GM18508 (cell line): ENCODE data around the gene ANKRD27.

ENCODE experiments used
- ATAC-seq: cut with Tn5 transposase; IDR thresholded peaks from one replicate; pipeline ENCODE4 v1.9.1; 2021; ENCODE audit warnings: moderate number of reproducible peaks; ENCODE audit not compliant: insufficient read depth, unreplicated experiment

ANKRD27 gene

DNA sequence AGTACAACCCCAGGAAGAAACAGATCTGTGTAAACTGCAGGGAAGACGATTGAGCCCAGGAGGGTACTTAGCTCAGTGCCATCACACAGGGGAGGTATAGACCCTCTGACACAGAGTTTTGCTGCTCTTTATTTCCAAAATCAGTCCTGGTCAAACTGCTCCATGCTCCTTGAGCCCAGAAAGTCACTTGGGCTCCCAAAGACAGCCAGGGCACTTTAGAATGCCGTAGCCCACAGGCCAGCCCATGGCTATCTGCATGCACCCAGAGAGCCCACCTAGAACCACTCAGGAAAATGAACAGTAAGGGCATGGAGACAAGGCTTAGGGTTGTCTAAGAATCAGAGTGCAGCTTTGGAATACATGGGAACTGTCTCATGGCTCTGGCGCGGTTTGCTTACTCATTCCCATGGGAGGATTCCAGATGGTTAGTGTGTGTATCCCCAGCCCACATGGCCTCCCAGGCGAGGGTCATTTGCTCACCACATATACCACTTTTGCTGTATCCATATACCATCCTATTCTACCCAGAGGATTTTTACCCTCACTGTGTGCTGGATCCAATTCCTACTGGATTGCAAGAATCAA is 108.6 kb downstream of the ANKRD27 start:
- no peak for ATAC-seq

DNA sequence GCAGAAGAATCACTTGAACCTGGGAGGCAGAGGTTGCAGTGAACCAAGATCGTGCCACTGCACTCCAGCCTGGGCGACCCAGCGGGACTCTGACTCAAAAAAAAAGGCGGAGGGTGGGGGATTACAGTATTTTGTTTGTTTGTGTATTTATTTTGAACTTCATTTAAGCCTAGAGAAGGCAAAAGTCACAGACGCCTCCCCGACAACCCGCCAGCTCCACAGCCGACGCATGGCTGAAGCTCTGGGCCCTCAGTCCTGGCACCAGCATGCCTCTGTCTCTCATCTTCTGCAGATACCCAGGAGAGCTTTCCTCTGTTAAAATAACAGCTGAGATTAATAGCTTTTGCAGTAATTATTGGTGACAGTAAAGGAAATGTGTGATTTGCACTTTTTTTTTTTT is 111.2 kb downstream of the ANKRD27 start:
- ATAC-seq, result no peak

DNA sequence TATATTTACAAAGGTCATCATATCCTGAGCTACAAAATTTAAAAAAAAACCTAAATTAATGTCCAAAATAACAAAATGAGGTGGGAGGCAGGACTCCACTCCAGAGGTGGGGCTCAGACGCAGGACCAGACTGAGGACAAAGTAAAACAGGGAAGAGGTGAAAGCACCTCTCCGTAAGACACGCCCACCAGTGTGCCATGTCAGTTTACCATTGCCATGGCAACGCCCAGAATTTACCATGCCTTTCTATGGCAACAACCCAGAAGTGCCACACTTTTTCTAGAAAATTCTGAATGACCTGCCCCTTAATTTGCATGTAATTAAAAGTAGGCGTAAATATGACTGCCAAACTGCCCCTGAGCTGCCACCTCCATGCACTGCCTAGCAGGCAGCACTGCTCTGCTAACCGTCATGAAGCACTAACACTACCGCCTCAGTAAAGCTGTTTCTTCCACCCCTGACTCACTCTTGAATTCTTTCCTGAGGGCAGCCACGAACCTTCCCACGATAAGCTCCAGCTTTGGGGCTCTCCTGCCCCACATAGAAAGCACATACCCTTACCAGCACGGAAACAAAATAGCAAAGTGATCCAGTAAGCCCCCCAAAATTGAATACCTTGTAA is 116.3 kb downstream of the ANKRD27 start:
- ATAC-seq, result no peak

DNA sequence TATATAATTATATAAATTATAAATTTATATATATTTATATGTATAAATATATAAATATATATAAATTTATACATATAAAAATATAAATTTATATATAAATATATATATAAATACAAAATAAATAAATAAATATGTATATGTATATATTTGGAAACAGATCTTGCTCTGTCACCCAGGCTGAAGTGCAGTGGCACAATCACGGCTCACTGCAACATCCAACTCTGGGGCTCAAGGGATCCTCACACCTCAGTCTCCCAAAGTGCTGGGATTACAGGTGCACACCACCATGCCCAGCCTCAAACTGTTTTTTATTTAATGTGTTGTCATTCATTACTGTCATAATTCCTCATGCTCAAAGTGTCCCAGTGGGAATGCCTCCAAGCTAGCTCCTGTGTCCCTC is 119.2 kb downstream of the ANKRD27 start:
- ATAC-seq, result no peak

DNA sequence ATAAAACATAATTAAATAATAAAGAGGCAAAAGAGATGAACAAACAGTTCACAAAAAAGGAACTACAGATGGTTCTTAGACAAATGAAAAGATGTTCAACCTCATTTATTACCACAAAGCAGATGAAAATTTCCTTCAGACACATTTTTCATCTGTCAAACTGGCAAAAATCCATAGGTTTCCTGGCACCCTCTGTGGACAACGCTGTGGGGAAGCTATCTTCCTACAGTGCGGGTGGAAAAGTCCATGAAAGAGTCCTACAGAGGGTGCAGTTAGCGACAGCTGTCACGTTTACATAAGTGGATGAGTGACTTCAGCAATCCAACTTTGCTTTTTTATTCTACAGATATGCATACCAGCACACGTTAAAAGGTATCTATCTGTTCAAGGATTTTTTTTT is 124.3 kb downstream of the ANKRD27 start:
- ATAC-seq, result no peak
